ENCODE data around the gene TANC1.

Gene TANC1

GRCh38 chr2:159118115-159118858 lies 149.8 kb downstream of the TANC1 start:
- peak; percentile 96 for DNase-seq (ENCODE audit: low spot score)

DNA sequence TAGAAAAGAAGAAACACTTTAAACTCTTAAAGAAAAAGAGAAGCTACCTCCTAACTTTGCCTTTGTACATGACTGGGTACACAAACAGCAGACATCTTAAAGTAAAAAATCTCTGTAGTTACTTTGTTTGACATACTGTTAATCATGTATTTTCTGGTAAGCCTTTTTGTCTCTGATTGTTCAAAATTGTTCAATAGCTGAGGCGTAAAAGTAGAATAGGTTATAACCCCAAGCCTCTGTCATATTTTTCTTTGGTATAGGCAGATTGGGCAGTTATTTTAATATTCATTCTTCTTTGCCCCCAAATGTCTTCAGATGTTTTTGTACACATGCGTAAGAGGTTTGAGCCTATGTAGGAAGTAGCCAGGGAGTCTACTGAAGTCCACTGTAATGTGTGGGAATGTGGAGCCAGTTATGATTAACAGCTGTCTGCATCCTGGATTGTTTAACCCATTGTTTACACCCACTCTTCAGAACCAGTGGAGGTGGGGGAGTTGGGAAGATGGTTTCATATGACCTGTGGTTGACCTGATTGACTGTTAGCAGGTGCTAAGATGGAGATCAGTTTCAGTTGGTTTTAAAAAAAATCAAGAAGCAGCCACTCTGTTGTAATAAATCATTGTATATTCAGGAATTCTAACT lies 150.5 kb downstream of the TANC1 start:
- DNase-seq (ENCODE audit: low spot score) = no peak

GRCh38 chr2:159119652-159120257 lies 151.3 kb downstream of the TANC1 start:
- no peak for DNase-seq (ENCODE audit: low spot score)

DNA sequence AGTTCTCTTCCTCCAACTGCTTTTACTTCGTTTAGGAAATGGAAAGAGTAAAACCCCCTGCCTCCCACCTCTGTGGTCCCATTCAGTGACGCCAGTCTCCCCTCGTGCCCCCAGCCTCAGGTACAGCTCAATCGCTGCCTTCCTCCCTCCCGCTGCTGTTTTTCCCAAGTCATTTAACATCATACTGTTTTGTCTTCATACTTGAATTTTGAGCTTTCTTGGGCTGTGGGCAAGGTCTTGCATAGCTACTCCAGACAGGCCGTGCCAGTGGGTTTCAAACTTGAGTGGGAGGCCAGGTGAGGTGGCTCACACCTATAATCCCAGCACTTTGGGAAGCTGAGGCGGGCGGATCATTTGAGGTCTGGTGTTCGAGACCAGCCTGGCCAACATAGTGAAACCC lies 155.3 kb downstream of the TANC1 start:
- no peak for DNase-seq (ENCODE audit: low spot score)

GRCh38 chr2:159124441-159124911 lies 156.0 kb downstream of the TANC1 start:
- no peak for DNase-seq (ENCODE audit: low spot score)

DNA sequence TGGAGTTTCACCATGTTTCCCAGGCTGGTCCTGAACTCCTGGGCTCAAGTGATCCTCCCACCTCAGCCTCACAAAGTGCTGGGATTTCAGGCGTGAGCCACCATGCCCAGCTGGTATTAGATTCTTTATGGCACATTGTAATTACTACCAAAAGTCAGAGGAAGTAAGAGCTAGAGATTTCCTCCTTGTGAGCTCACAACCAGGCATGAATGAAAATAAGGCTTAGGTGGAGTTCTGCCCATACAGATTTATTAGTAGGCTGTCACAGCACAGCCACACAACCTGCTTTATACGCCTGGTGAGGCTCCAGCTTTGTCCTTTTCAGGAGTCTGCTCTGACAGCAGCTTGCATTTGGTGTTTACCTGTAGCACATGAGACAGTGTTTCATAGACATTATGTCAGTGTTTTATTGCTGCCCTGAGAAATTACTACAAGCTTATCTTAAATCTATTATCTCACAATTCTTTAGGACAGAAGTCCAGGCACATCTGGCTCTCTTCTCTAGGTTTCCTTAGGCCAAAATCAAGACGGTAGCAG lies 156.6 kb downstream of the TANC1 start:
- no peak for DNase-seq (ENCODE audit: low spot score)

DNA sequence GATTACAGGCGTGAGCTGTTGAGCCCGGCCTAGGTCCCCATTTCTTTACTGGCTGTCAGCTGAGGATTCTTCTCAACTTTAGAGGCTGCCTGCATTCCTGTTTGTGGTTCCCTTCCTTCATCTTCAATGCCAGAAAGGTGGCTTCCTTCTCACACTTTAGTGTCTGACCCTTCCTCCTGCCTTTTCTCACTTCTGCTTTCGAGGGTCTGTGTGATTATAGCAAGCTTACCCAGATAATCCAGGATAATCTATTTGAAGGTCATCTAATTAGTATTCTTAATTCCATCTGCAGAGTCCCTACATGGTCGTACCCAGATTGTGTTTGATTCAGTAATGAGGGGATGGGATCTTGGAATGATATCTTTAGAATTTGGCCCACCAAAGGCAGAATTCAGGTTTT lies 157.4 kb downstream of the TANC1 start:
- DNase-seq (ENCODE audit: low spot score) = no peak

GRCh38 chr2:159126432-159127022 lies 158.1 kb downstream of the TANC1 start:
- DNase-seq (ENCODE audit: low spot score) = no peak

- no peak for DNase-seq (ENCODE audit: low spot score)
Observed at GRCh38 chr2:159128191-159128590, 159.8 kb downstream of the TANC1 start.

DNA sequence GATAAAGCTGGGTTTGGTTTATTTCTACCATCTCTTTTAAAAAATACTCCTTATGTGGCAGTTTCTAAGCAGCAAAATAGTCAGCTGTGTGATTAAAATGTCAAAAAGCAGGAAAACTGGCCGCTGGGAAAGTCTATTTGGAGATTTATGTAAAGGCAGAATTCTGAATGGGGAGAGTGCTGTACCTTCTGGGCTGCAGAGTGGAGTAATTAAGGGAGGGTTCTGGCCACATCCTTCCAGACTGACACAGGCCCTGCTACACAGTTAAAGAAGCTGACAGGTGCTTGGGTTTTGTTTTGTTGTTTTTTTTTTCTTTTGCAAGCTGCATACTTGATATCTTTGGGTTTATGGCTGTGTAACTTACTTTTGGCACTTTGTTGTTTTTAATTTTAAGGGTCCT lies 160.8 kb downstream of the TANC1 start:
- DNase-seq (ENCODE audit: low spot score) = no peak

DNA sequence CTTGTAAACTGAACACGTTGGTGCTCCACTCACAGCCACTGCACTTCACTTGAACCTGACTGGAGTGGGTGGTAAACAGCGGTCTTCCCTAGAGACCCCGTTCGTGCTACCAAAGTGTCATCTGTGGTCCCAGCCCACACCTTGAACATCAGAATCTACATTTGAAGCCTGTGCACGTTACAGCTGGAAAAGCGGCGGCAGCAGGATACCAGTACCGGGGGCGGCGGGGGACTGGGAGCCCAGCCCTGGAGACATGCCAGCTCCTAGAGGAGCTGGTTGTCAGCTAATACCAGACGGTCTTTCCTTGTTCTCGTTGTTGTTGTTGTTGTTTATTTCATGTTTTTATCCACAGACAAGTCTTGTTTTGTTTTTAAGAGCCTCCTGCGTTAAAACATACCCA lies 161.4 kb downstream of the TANC1 start:
- peak; percentile 58 for DNase-seq (ENCODE audit: low spot score)

DNA sequence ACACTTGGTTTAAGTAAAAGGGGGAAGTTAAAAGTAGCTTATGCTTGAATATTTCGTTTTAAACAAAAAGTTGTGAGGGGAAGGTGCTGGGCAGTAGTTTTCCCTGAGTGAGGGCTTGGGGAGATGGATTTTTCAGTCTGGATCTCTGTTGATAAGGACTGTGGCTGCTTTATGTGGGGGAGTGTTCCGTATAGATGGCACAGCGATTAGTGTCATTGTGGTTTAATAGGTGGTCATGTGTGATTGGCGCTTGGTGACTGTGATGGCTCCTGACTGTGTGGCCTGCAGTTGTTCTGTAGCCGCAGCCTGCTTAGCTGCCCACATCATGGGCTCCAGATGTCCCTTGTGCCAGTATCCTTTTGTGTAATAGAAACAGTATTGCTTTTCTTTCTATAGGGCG lies 161.9 kb downstream of the TANC1 start:
- no peak for DNase-seq (ENCODE audit: low spot score)

DNA sequence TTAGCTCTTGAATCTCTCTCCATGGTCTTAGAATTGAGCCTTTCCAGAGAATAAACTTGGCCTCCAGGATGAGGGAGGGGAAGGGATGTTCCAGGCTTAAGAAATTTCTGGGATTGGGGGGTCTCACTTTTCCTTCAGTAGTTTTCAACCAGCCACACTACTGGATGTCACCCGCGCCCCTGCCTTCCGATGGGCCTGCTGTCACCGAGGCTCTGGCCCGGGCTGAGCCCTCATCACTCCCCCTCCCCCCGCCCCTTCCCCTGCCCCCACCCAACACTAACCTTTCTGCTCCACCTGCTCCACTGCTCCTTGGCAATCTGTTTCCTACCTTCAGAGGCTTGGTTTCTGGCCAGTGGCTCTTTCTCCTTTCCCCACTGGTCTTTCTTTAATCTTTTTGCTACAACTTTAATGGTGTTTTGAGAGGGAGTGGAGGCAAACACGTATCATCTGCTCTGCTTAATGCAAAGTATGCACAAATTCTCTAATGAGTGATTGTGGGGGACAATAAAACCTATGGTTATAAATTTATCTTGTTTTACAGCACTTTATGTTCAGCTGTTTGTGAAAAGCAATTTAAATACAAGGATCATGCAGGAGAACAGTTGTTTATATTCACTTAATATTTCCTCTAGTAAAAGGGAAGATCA lies 162.9 kb downstream of the TANC1 start:
- DNase-seq (ENCODE audit: low spot score) = no peak

- no peak for DNase-seq (ENCODE audit: low spot score)
Observed at GRCh38 chr2:159131914-159132281, 163.5 kb downstream of the TANC1 start.

DNA sequence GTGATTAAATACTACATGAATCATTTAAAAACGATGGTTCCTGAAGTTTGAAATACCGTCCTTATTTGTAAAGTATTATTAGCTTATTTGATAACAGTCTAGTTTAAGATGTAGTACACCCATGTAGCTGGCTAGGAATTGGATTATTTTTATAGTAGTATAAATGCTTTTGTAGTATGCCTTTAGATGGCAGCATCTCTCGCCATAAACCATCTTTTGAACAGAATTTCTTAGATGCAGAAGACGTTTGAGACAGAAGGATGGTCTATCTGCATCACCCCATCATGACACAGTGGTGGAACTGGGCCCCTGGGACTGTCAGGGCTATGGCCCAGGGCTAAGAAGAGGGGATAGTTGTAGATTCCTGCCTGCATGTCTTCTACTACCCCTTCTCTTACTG lies 165.4 kb downstream of the TANC1 start:
- no peak for DNase-seq (ENCODE audit: low spot score)

DNA sequence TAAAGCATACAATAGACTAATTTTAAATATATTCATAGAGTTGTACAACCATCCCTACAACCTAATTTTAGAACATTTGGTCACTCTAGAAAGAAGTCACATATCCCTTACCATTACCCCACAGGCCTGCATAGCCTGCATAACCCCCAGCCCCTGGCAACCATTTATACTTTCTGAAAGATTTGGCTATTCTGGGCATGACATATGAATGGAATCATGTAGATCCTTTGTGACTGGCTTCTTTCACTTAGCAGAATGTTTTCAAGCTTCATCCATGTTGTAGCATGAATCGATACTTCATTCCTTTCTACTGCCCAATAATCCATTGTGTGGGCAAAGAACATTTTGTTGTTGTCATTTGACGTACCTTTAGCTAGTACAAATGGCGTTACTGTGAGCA lies 166.5 kb downstream of the TANC1 start:
- no peak for DNase-seq (ENCODE audit: low spot score)

DNA sequence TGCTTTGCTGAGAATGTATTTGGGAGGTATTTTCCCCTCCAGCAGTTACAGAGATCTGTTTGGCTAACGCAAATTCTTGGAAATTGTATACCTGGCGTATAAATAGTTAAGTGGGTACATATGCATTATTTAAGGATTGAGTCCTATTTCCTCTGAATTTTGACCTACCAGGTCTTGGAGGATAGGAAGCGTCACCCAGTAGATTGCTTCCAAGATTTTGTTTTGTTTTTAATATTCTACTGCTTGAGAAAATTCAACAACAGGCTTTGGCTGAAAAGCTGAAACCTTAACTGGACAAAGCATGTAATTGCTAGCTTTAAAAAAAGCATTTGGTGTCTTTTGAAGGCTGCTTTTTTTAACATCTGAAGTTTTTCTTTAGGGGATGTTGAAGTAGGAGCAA lies 168.0 kb downstream of the TANC1 start:
- DNase-seq (ENCODE audit: low spot score) = no peak

- peak; percentile 54 for DNase-seq (ENCODE audit: low spot score)
Observed at GRCh38 chr2:159137511-159138241, 169.2 kb downstream of the TANC1 start.

DNA sequence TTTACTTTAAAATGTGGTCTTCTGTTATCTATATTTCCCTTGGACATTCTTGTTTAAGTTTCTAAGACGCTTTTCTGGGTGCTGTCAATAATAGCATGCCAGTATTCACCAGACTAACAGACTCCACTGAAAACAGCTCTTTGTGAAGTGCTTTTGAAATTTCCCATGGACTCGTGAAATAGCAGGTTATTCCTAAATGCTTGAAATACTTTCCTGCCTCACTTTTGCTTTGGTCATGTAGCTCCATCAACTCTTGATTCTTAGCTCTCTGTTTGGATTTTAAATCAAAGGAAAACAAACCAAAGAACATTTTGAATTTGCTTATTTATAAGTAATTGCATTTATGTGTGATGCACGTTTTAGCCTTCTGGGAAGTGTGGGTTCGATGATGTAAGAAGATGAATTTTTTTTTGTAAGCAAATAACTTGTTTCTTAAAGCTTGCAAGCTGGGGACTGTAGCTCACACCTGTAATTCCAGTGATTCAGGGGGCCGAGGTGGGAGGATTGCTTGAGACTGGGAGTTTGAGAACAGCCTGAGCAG lies 170.3 kb downstream of the TANC1 start:
- no peak for DNase-seq (ENCODE audit: low spot score)

DNA sequence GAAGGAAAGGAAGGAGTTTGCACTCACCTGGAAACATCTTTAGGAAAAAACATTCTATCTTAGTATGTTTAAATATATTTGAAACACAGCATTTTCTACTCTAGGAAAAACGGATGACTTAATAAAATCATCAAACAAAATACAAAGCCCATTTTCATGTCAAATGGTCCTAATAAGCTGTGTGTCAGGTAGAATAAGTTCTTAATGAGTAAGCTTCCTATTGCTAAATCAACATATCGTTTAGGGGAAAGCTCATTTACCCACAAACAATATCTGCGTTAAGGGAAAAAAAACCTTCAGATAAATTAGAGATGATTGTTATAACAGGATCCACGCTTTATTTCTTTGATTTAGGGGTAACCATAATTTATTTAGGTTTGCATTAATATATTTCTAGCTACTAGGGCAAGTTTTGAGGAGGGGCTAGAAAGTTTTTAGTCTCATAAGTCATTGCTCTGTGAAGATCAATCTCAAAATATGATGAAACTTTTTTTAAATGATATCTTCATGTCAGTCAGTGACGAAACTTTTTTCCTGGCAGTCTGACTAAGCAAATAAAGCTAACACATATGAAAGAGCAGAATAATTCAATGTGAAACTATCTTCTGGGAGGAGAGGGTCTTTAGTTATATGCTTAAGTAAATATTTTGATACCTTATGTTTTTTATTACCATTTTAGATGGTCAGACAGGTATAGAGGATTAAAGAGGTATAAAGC lies 170.9 kb downstream of the TANC1 start:
- no peak for DNase-seq (ENCODE audit: low spot score)

All from Ammon's horn (tissue), 1 donor.